GM12865 (cell line): ENCODE data around the gene LRRC18.

Source experiments
- DNase-seq: peaks from one replicate; pipeline ENCODE4 v3.0.0; 2010; ENCODE audit warnings: low read depth
- H3K4me3 ChIP-seq: 2 replicates; pipeline ENCODE4 v1.5.1; 2011; ENCODE audit warnings: mild to moderate bottlenecking, low read depth, low read length, control low read depth
- TF ChIP-seq, protein P1 (sequence below): IDR thresholded peaks from 2 replicates; pipeline ENCODE4 v1.5.1; 2011; ENCODE audit warnings: low read length, control low read depth, low read depth, inconsistent platforms; ENCODE audit not compliant: insufficient read depth; ENCODE audit errors: missing control alignments

The LRRC18 gene

DNA sequence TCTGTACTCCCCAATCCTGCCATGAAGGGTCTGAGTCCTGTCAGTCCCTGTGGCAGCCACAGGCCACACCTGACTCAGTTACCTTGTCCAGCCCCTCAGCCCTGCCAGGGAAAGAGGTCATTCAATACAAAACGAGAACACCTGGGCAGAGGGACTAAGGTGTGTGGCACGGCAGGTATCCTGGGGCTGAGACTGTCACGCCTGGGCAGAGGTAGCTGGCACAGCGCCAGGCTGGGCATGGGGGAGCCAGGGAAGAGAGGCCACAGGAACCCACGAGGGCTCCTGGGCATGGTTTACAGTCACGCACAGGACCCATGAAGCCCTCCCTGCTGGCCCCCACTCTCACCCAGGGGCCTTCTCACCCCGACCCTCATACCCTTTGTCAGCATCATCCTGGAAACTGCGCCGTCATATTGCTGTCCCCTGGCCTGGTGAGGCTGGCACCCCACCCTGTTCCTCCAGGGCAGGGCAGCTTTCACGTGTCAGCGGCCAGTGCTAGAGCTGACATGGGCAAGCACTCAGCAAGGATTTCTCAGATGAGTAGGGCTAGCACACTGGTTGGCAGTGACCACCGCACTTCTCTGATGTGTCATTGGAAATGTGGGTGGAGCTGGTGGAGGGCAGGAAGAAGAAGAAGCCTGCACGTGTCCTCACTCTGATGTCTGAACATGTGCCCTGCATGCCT lies 42.7 kb downstream of the LRRC18 start:
- no peak for DNase-seq
- TF ChIP-seq, protein P1, sequence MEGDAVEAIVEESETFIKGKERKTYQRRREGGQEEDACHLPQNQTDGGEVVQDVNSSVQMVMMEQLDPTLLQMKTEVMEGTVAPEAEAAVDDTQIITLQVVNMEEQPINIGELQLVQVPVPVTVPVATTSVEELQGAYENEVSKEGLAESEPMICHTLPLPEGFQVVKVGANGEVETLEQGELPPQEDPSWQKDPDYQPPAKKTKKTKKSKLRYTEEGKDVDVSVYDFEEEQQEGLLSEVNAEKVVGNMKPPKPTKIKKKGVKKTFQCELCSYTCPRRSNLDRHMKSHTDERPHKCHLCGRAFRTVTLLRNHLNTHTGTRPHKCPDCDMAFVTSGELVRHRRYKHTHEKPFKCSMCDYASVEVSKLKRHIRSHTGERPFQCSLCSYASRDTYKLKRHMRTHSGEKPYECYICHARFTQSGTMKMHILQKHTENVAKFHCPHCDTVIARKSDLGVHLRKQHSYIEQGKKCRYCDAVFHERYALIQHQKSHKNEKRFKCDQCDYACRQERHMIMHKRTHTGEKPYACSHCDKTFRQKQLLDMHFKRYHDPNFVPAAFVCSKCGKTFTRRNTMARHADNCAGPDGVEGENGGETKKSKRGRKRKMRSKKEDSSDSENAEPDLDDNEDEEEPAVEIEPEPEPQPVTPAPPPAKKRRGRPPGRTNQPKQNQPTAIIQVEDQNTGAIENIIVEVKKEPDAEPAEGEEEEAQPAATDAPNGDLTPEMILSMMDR: no peak

DNA sequence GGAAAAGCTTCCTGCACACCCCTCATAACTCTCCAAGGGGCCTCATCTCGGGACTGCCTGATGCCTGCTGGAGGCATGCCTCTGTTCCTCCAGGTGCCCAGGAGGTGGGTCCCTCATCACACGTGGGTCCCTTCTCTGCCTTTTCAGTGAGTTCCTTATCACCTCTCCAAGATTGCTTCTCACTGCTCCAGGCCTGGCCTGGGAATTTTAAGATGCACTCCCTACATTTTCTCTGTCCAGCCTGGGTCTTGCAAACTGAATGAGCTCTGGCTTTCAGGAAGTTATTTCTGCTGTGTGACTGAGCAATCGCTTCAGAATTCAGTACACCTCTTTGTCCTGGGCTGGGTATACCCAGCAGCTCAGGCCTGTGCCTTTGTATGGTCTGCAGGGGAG lies 43.8 kb downstream of the LRRC18 start:
- DNase-seq: no peak
- TF ChIP-seq, protein P1: no peak

More for the DNA sequence above, 42.7 kb downstream of the LRRC18 start:
- no peak overlapping the region for H3K4me3 ChIP-seq

DNA sequence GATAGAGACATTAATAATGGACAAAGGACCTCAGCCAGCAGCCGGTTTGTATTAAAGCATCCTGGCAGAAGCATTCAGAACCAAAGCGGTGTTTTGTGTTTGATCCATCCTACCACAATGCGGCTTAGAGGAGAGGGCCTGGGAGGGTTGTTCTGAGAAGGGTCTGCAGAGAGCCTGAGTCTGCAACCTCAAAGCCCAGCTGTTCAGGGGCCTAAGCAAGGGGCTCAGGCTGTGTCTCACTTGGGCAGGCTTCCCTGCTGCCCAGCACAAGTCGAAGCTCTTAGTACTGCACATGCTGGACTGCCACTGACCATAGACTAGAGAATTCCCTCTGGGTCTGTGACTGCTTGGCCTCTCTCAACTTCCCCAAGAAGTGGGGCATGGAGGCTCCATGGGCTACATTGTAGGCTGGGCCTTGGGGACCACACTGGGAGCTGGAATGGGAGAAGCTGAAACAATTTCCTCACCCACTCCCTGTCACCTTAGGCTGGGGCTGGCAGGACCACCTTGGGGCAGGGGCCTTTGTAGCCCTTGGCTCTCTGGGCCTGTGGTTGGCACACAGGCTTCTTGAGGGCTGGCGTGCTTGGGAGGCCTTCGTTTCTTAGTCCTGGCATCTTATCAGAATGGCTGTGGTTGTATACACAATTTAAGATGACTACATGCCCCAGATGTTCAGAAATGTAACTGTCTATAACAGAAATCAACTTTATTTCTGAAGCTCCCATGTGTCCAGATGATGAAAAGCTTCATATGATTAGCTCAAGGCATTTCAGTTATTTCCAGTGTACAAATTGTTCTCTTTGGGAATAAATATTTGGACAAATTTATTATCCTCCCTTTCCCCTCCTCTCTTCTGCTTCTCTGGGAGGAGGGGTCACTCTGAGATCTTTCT lies 44.5 kb downstream of the LRRC18 start:
- TF ChIP-seq, protein P1: no peak
- no peak overlapping the region for H3K4me3 ChIP-seq
- DNase-seq: no peak

More for the DNA sequence above, 43.8 kb downstream of the LRRC18 start:
- H3K4me3 ChIP-seq: no peak overlapping the region

DNA sequence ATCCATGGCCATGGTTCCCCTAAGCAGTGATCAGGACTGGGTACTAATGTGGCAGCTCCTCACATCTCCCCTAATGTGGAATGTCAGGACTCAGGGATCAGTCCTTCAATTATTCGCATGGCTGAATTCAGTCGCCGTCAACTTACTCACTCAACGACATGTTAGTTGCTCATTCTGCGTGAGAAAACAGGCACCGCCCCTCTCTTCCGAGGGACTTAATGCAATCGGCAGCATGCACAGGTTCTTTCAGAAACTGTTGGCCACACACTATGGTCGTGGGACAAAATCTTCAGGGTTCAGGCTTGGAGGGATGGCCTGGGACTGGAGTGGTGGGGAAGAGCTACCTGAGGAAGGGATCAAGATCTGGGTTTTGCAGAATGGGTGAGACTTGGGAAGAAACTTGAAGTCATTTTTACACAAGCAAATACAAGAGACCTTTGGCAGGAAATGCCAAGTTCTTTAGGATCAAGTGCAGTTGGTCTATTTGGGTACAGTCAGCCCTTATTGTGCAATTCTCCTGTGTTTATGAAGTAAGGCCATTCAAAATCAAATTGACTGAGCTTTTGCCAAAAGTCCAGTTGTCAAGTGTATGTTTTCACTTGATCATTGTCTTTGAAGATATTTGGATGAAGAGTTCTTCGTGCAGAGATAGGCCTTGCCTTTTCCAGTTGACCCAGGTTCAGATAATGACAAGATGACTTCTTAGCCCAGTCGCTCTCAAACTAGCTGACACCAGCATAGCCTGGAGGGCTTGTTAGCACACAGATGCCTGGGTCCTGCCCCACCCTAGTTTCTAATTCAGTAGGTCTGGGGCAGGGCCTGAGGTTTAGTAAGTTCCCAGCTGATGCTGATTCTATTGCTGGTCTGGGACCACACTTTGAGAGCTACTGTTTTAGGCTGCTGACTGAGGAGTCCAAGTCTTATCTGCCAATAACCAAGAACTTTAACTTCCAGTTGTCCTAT lies 48.5 kb downstream of the LRRC18 start:
- no peak overlapping the region for H3K4me3 ChIP-seq
- TF ChIP-seq, protein P1: no peak
- DNase-seq: no peak

DNA sequence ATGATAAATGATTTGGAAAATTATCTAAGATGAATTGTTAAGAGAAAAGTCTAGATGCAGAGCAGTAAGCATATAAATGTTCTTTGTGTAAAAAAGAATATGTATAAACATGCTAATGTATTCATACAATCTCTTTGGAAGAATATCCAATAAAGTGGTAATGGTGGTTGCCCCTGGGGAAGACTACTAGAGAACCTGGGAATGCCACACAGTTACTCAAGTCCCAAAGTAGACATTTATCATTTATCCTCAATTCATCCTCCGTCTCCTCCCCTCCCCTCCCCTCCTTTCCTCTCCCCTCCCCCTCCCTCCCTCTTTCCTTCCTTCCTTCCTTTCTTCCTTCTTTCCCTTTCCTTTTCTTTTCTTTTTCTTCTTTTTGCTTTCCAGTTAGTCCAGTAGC lies 51.7 kb downstream of the LRRC18 start:
- TF ChIP-seq, protein P1: no peak
- H3K4me3 ChIP-seq: no peak overlapping the region
- no peak for DNase-seq

DNA sequence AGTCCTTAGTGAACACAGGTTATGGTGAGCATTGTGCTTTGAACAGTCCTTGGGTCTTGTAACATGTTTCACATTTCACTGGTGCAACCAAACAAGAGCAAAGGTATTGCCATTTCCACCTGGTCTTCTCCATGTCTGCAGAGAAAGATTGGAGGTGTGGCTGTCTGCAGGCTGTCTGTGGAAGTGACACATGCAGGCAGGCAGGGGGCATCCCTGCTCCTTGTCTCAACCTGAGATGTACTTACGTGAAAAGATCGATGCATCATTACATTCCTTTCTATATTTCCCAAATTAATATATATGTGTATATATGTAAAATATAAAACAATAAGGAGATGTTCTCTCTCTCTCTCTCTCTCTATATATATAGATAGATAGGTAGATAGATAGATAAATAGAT lies 54.3 kb downstream of the LRRC18 start:
- no peak for DNase-seq
- no peak overlapping the region for H3K4me3 ChIP-seq
- TF ChIP-seq, protein P1: no peak
